Endodermal cell (in vitro differentiated cells): ENCODE measurements around the gene CRIP1. TPM values are rescaled to one million over a fixed set of nuclear protein-coding genes. Genes with fewer than 3 reads are reported as not detected.

ENCODE experiments used
- DNase-seq: peaks from one replicate; pipeline ENCODE4 v3.0.0-alpha.2; 2017
- H3K27ac ChIP-seq: 2 replicates; pipeline ENCODE4 v1.5.1; 2013; ENCODE audit warnings: mild to moderate bottlenecking, low read depth, low read length, moderate library complexity
- H3K27me3 ChIP-seq: 2 replicates; pipeline ENCODE4 v1.6.1; 2013; ENCODE audit warnings: mild to moderate bottlenecking, low read length, moderate library complexity; ENCODE audit not compliant: insufficient read depth, control insufficient read depth, poor library complexity, severe bottlenecking
- H3K36me3 ChIP-seq: 2 replicates; pipeline ENCODE4 v1.7.0; 2013; ENCODE audit warnings: mild to moderate bottlenecking, low read length, moderate library complexity; ENCODE audit not compliant: control insufficient read depth, insufficient read depth
- H3K4me1 ChIP-seq: one replicate; pipeline ENCODE4 v1.7.0; 2013; ENCODE audit warnings: low read length; ENCODE audit not compliant: control insufficient read depth, insufficient read depth
- H3K4me3 ChIP-seq: 2 replicates; pipeline ENCODE4 v1.5.1; 2013; ENCODE audit warnings: mild to moderate bottlenecking, low read length, moderate library complexity
- H3K9ac ChIP-seq: 2 replicates; pipeline ENCODE4 v1.6.1; 2013; ENCODE audit warnings: mild to moderate bottlenecking, low read length, moderate library complexity; ENCODE audit not compliant: poor library complexity, severe bottlenecking; ENCODE audit errors: extremely low read depth
- H3K9me3 ChIP-seq: 2 replicates; pipeline ENCODE4 v1.6.1; 2013; ENCODE audit warnings: mild to moderate bottlenecking, low read length, moderate library complexity; ENCODE audit not compliant: control insufficient read depth
- H3K27ac Mint-ChIP-seq: 2 replicates; pipeline ENCODE4 v1.8.0; 2020; ENCODE audit warnings: mixed read lengths
- H3K27me3 Mint-ChIP-seq: 2 replicates; pipeline ENCODE4 v1.8.0; 2021; ENCODE audit warnings: mild to moderate bottlenecking, mixed read lengths; ENCODE audit not compliant: insufficient read depth
- H3K36me3 Mint-ChIP-seq: 2 replicates; pipeline ENCODE4 v1.8.0; 2020; ENCODE audit warnings: low read depth, mixed read lengths
- H3K4me1 Mint-ChIP-seq: 2 replicates; pipeline ENCODE4 v1.8.0; 2020; ENCODE audit warnings: mixed read lengths
- H3K4me3 Mint-ChIP-seq: 2 replicates; pipeline ENCODE4 v1.8.0; 2020; ENCODE audit warnings: mild to moderate bottlenecking, moderate library complexity, mixed read lengths
- H3K9me3 Mint-ChIP-seq: 2 replicates; pipeline ENCODE4 v1.8.0; 2020; ENCODE audit warnings: mild to moderate bottlenecking, mixed read lengths
- CTCF ChIP-seq: fragments of 200-600 bp; sonication (generic); conservative IDR thresholded peaks from 2 replicates; pipeline ENCODE4 v1.5.0; 2021; ENCODE audit warnings: antibody characterized with exemption, mild to moderate bottlenecking
- WGBS, 2 experiments: methylation state at CpG; one replicate each; pipeline versions ENCODE4 v1.1.5 to v1.1.7; 2013; ENCODE audit warnings: missing lambda C conversion rate in 2 of 2, mixed read lengths in 1 of 2; ENCODE audit not compliant: insufficient coverage in 1 of 2, insufficient read length in 1 of 2; 5-methylcytosine and 5-hydroxymethylcytosine counted together
- total RNA-seq, 2 donors: library from RNA; stranded (reverse); fragmentation: NEBNext Ultra II Directional in 1 of 2; extraction: Animal tissue kit (Norgen Biotek cat#: 25700) in 1 of 2; gene quantifications; 2 replicates in 1 of 2; 3 replicates in 1 of 2; pipeline ENCODE4 v1.2.1, GENCODE V29; 2021

CRIP1 gene
- total RNA-seq, 2 donors from 2014 or later = 7.0 to 47.1 TPM

DNA sequence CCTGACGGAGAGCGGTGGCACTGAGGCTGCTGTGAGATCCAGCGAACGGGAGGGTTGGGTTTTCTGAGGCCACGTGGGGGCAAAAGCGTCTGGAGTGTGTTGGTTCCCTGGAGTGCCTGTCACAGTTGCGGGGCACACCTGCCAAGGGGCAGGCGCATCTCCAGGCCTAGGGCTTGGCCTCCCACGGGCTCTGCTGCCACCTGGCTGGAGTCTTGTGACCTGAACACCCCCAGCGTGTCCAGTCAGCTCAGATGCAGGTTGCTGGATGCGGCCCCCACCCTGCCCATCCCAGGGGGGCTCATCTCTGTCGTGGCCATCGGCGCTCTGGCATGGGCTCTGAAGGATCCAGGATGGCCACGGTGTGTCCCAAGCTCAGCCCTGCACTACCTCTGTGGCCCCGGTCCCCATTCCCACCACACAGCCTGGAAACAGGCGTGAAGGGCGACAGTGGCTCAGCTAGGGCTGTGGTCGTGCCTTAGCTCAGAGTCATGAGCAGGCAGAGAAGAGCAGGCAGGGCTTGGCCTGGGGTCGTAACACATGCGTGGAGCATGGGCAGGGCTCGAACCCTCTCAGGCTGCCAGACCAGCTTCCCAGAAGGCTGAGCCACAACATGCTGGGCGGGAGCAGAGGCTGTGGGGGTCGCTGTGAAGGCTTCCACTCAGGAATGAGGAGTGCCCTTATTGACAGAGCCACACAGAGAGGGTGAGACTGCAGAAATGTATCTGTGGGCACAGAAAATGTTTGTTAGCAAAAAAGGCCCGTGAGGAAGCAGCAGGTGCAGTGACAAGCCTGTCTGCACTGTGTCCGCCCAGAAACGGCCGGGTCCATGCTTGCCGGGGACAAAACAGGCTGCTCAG lies 35.6 kb upstream of the CRIP1 start:
- no peak overlapping the region for H3K4me3 ChIP-seq
- no peaks in the 10 kb centered on the region for H3K27me3 Mint-ChIP-seq
- H3K9me3 ChIP-seq = no peaks in the 10 kb centered on the region
- TF ChIP-seq CTCF = no peak
- no peak overlapping the region for H3K27ac ChIP-seq
- H3K27ac Mint-ChIP-seq = no peak overlapping the region
- H3K9ac ChIP-seq = no peak overlapping the region
- H3K4me1 Mint-ChIP-seq = no peaks in the 10 kb centered on the region
- H3K4me1 ChIP-seq = no peaks in the 10 kb centered on the region
- WGBS, 2 experiments = 94% methylated on average over 23 to 29 of the region's 29 CpGs
- H3K27me3 ChIP-seq = no peaks in the 10 kb centered on the region
- DNase-seq = no peak
- H3K4me3 Mint-ChIP-seq = no peak overlapping the region
- peaks cover 49% of the 10 kb centered on the region for H3K36me3 Mint-ChIP-seq
- no peaks in the 10 kb centered on the region for H3K9me3 Mint-ChIP-seq
- peaks cover 46% of the 10 kb centered on the region for H3K36me3 ChIP-seq

GRCh38 chr14:105452963-105453362 lies 33.7 kb upstream of the CRIP1 start:
- Histone ChIP-seq H3K9me3 (no peaks in the 10 kb centered on the region), H3K36me3 (peaks cover 51% of the 10 kb centered on the region), H3K27ac (no peak overlapping the region), H3K4me3 (no peak overlapping the region), H3K4me1 (no peaks in the 10 kb centered on the region), H3K9ac (no peak overlapping the region), H3K27me3 (no peaks in the 10 kb centered on the region)
- 91% methylated on average over 14 of the region's 14 CpGs for WGBS, 2 experiments
- Mint-ChIP-seq H3K4me1 (no peaks in the 10 kb centered on the region), H3K36me3 (peaks cover 49% of the 10 kb centered on the region), H3K4me3 (no peak overlapping the region), H3K27me3 (no peaks in the 10 kb centered on the region), H3K27ac (no peak overlapping the region), H3K9me3 (no peaks in the 10 kb centered on the region)
- no peak for DNase-seq
- no peak for TF ChIP-seq CTCF

DNA sequence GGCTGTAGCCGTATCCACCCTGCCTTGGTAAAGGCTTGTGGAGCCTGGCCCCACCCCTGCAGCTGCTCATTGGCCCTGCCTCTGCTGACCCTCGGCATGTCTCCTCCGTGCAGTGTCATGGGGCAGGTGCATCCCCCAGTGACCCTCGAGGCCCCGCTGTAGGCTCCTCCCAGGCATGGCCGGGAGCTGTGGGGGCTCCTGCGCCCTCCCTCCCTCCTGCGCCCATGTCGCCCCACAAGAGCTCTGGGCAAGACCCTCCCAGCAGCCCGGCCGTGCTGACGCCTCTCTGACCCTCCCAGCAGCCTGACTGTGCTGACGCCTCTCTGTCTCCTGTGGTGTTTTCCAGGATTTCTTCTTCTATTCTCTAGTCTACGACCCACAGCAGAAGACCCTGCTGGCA lies 32.8 kb upstream of the CRIP1 start:
- no peak for TF ChIP-seq CTCF
- WGBS, 2 experiments = 98% methylated on average over 6 to 14 of the region's 14 CpGs
- Histone ChIP-seq H3K9ac (no peak overlapping the region), H3K4me3 (no peak overlapping the region), H3K9me3 (no peaks in the 10 kb centered on the region), H3K4me1 (no peaks in the 10 kb centered on the region), H3K27ac (no peak overlapping the region), H3K27me3 (no peaks in the 10 kb centered on the region), H3K36me3 (peaks cover 54% of the 10 kb centered on the region)
- no peak for DNase-seq
- Mint-ChIP-seq H3K4me3 (no peak overlapping the region), H3K27ac (no peak overlapping the region), H3K9me3 (no peaks in the 10 kb centered on the region), H3K27me3 (no peaks in the 10 kb centered on the region), H3K36me3 (peaks cover 49% of the 10 kb centered on the region), H3K4me1 (no peaks in the 10 kb centered on the region)
